BJ (cell line): ENCODE results near the gene OGFOD3. TPM values are rescaled to one million over a fixed set of nuclear protein-coding genes. Genes with fewer than 3 reads are reported as not detected.

ENCODE experiments used
- CTCF ChIA-PET: fragments of 350-600 bp; formaldehyde crosslinking; extraction: SDS; loops from one replicate; lab custom pipeline; 2021; ENCODE audit warnings: antibody characterized with exemption, inconsistent platforms; lab: Yijun Ruan, JAX
- POLR2A ChIA-PET: fragments of 300-600 bp; sonication (Branson Sonifier 250); formaldehyde crosslinking; extraction: SDS; loops from one replicate; lab custom pipeline; 2021; ENCODE audit warnings: antibody characterized with exemption; lab: Charles Lee
- DNase-seq: peaks from one replicate; pipeline ENCODE4 v3.0.0-alpha.2; 2011; ENCODE audit warnings: low read depth
- H3K27me3 ChIP-seq: 2 replicates; pipeline ENCODE4 v1.6.0; 2011; ENCODE audit warnings: low read length; ENCODE audit not compliant: control insufficient read depth, insufficient read depth
- H3K36me3 ChIP-seq: 2 replicates; pipeline ENCODE4 v1.5.1; 2011; ENCODE audit warnings: low read length; ENCODE audit not compliant: control insufficient read depth, insufficient read depth
- H3K4me3 ChIP-seq: 2 replicates; pipeline ENCODE4 v1.5.1; 2011; ENCODE audit warnings: low read depth, mild to moderate bottlenecking, control low read depth, low read length
- polyA plus RNA-seq: library from polyadenylated mRNA; depleted of rRNA; stranded (reverse); fragments of >200 nt; gene quantifications from 2 replicates; pipeline ENCODE4 v1.2.3, GENCODE V29; 2011
- TF ChIP-seq, protein P1 (sequence below): IDR thresholded peaks from 2 replicates; pipeline ENCODE4 v1.5.1; 2011; ENCODE audit warnings: low read depth, mild to moderate bottlenecking, control low read depth, inconsistent platforms, low read length, moderate library complexity; ENCODE audit not compliant: insufficient read depth

The OGFOD3 gene
- polyA plus RNA-seq, 1 experiment = 37.9 TPM

GRCh38 chr17:82392941-82393340 is 25.4 kb downstream of the OGFOD3 start:
- TF ChIP-seq, protein P1, sequence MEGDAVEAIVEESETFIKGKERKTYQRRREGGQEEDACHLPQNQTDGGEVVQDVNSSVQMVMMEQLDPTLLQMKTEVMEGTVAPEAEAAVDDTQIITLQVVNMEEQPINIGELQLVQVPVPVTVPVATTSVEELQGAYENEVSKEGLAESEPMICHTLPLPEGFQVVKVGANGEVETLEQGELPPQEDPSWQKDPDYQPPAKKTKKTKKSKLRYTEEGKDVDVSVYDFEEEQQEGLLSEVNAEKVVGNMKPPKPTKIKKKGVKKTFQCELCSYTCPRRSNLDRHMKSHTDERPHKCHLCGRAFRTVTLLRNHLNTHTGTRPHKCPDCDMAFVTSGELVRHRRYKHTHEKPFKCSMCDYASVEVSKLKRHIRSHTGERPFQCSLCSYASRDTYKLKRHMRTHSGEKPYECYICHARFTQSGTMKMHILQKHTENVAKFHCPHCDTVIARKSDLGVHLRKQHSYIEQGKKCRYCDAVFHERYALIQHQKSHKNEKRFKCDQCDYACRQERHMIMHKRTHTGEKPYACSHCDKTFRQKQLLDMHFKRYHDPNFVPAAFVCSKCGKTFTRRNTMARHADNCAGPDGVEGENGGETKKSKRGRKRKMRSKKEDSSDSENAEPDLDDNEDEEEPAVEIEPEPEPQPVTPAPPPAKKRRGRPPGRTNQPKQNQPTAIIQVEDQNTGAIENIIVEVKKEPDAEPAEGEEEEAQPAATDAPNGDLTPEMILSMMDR = no peak

DNA sequence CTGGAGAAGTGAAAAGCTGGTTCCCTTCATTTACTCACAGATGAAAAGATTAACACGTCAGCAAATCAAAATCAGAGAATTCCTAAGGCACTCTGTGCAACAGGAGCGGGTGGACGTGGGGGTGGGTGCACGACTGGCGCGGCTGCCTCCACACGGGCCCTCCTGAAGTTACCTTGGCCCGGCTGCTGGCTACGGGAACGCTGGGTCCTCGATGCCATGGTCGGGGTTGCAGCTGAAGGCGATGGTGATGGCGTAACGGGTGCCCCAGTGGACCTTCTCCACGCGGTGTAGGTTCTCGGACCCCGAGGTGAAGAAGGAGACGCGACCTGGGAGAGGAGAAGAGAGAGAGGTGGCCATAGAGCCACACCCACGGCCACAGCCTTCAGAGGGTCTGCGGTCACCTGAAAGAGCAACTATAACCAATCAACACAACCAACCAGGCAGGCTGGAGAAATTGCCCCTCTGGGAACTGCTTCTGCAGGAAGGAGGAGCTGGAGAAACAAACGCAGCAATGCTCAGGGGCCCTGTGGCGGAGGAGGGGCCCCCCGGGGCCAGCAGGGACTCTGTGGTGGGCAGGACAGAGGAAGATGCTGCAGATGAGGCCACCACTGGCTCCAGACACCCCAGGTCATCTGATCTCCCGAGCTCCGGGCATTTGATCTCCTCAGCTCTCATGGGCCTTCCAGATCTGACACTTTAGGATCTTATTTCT is 26.0 kb downstream of the OGFOD3 start:
- POLR2A ChIA-PET = no interaction called here
- no peak for DNase-seq
- TF ChIP-seq, protein P1 = no peak
- Histone ChIP-seq H3K27me3 (peaks cover 5% of the 10 kb centered on the region), H3K4me3 (no peak overlapping the region), H3K36me3 (no peaks in the 10 kb centered on the region; the same call in 1 of the 2 replicates)
- CTCF ChIA-PET = interaction anchor here (2.0 kb wide), 1 partner anchor 34 kb away, joined by 4 read pairs; no protein-coding TSS in a partner anchor

More at GRCh38 chr17:82392941-82393340, 25.4 kb downstream of the OGFOD3 start:
- Histone ChIP-seq H3K27me3 (peaks cover under 1% of the 10 kb centered on the region; the same call in 1 of the 2 replicates), H3K4me3 (no peak overlapping the region), H3K36me3 (no peaks in the 10 kb centered on the region; the same call in 1 of the 2 replicates)
- CTCF ChIA-PET = interaction anchor here (2.0 kb wide), 1 partner anchor 35 kb away, joined by 4 read pairs; no protein-coding TSS in a partner anchor
- POLR2A ChIA-PET = no interaction called here
- no peak for DNase-seq

GRCh38 chr17:82391496-82392066 is 26.8 kb downstream of the OGFOD3 start:
- DNase-seq = no peak
- H3K4me3 ChIP-seq = no peak overlapping the region
- TF ChIP-seq, protein P1 = no peak
- CTCF ChIA-PET = no interaction called here
- POLR2A ChIA-PET = no interaction called here
- no peaks in the 10 kb centered on the region; the same call in 1 of the 2 replicates for H3K36me3 ChIP-seq
- peaks cover 6% of the 10 kb centered on the region for H3K27me3 ChIP-seq

DNA sequence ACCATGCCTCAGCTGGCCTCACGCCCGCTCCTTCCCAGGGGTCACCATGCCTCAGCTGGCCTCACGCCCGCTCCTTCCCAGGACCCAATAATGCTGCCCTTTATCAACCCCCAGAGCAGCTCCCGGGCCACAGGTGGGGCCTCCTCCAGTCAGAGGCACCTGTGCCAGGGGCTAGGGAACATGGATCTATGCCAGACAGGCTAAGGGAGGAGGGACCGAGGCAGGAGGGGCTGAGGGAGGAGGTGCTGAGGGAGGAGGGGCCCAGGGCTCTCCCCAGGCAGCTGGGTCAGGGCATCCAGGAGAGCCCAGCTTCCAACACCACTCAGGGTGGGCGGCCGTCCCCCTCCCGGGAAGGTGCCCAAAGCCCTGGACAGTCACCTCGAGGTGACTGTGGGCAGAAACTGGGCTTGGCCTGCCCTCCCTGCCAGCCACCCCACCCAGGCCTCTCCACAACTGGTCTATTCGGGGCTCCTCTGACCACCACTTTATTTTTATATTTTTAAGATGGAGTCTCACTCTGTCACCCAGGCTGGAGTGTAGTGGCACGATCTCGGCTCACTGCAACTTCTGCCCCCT is 27.4 kb downstream of the OGFOD3 start:
- ChIA-PET CTCF (no interaction called here), POLR2A (no interaction called here)
- TF ChIP-seq, protein P1 = no peak

More for the DNA sequence above, 27.4 kb downstream of the OGFOD3 start:
- H3K27me3 ChIP-seq = peaks cover 8% of the 10 kb centered on the region
- no peak overlapping the region for H3K4me3 ChIP-seq
- no peaks in the 10 kb centered on the region; the same call in 1 of the 2 replicates for H3K36me3 ChIP-seq
- DNase-seq = no peak
